ENCODE results near the gene MORN3.

DNA sequence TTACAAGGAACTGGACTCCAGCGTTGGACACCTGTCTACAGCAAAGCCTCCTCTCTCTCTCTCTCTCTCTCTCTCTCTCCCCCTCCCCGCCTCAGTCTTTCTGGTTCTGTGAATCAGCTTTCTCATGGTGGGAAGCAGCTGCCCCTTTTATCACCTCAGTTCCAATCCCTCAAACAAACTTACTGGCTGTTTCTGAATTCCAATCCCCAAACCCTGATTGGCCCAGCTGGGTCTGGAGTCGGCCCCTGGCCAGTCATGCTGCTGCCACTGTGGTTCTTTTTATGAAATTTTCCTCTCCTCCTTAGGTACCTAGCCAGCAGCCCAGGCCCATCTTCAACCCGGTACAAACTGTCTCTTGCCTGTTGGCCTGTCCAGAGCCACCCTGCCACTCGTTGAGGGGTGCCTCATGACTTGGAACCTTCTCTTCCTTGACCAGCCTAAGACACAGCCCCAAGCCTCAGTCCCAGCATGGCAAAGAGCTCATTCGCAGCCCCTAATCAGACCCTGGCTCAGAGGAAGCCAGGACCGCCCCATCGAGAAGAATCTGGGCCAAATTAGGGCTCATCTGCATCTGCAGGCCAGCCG lies 9.4 kb upstream of the MORN3 start:
- TF ChIP-seq, protein P1, sequence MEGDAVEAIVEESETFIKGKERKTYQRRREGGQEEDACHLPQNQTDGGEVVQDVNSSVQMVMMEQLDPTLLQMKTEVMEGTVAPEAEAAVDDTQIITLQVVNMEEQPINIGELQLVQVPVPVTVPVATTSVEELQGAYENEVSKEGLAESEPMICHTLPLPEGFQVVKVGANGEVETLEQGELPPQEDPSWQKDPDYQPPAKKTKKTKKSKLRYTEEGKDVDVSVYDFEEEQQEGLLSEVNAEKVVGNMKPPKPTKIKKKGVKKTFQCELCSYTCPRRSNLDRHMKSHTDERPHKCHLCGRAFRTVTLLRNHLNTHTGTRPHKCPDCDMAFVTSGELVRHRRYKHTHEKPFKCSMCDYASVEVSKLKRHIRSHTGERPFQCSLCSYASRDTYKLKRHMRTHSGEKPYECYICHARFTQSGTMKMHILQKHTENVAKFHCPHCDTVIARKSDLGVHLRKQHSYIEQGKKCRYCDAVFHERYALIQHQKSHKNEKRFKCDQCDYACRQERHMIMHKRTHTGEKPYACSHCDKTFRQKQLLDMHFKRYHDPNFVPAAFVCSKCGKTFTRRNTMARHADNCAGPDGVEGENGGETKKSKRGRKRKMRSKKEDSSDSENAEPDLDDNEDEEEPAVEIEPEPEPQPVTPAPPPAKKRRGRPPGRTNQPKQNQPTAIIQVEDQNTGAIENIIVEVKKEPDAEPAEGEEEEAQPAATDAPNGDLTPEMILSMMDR (IDR thresholded peaks at IDR 0.05) = no peak
- no peak for TF ChIP-seq POLR2A (IDR thresholded peaks at IDR 0.05)
